ENCODE results near the gene YWHAG. TPM values are rescaled to one million over a fixed set of nuclear protein-coding genes. Genes with fewer than 3 reads are reported as not detected.
"Not testable (repeated sequence)": the region's sequence is repeated elsewhere in the genome, so short reads cannot be mapped to it uniquely, and the experiment has no call there.

Gene YWHAG
- total RNA-seq, 2 experiments from 2014 or later, result 127 TPM

GRCh38 chr7:76327610-76328009 is 31.2 kb downstream of the YWHAG start:
- Mint-ChIP-seq H3K4me3 (no peak overlapping the region), H3K9me3 (no peaks in the 10 kb centered on the region), H3K36me3 (peaks cover 44% of the 10 kb centered on the region), H3K4me1 (ENCODE audit: low read depth) (peaks cover 17% of the 10 kb centered on the region), H3K27me3 (no peaks in the 10 kb centered on the region), H3K27ac (no peak overlapping the region)
- ChIA-PET CTCF (interaction anchor here (1.2 to 1.9 kb wide), 2 partner anchors 14 to 36 kb away, joined by 4 to 11 read pairs; no protein-coding TSS in a partner anchor), POLR2A (interaction anchor here (1.5 kb wide), 1 partner anchor 9 kb away, joined by 4 read pairs; no protein-coding TSS in a partner anchor)
- intact Hi-C loops (cut with micrococcal nuclease), result no loop called here
- DNase-seq, result no peak

DNA sequence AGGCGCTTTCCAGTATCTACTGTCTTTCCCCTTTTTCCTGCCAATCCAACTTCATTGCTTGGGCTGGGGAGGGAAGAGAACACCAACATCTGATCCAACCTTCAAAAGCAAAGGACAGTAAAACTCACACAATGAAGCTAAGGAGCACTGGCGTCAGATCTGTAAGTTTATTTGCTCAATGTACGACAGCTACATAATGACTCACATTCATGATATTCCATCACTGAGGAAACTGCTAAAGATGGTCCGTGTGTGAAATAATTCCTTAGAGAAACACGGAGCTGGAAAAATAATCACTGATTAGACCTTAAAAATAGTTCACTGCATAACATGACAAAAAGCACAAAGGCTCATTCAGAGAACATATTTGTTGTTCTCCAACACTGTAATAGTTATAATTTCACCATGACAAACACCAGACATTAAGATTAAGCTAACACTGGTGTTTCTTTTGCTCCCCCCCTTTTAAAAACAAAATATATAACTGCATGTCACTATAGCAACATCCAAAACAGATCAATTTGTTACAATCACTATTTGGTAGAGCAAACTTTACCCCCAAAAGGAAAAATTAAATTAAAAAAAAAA is 32.1 kb downstream of the YWHAG start:
- Mint-ChIP-seq H3K27ac (no peak overlapping the region), H3K36me3 (peaks cover 39% of the 10 kb centered on the region)
- CTCF ChIA-PET, result interaction anchor here (0.7 to 1.9 kb wide), 2 partner anchors 8 to 13 kb away, joined by 3 to 11 read pairs; no protein-coding TSS in a partner anchor

GRCh38 chr7:76325811-76326210 is 33.0 kb downstream of the YWHAG start:
- ChIA-PET CTCF (interaction anchor here (2.2 kb wide), 1 partner anchor 11 kb away, joined by 8 read pairs; no protein-coding TSS in a partner anchor), POLR2A (no interaction called here)
- Mint-ChIP-seq H3K36me3 (peaks cover 39% of the 10 kb centered on the region), H3K4me3 (no peak overlapping the region), H3K9me3 (no peaks in the 10 kb centered on the region), H3K27ac (no peak overlapping the region), H3K4me1 (ENCODE audit: low read depth) (peaks cover 17% of the 10 kb centered on the region), H3K27me3 (no peaks in the 10 kb centered on the region)
- no peak for DNase-seq
- intact Hi-C loops (cut with micrococcal nuclease), result no loop called here

More for the DNA sequence above, 32.1 kb downstream of the YWHAG start:
- no peaks in the 10 kb centered on the region for H3K27me3 Mint-ChIP-seq
- no peak overlapping the region for H3K4me3 Mint-ChIP-seq
- peaks cover 17% of the 10 kb centered on the region for H3K4me1 Mint-ChIP-seq (ENCODE audit: low read depth)
- DNase-seq, result no peak
- H3K9me3 Mint-ChIP-seq, result no peaks in the 10 kb centered on the region
- POLR2A ChIA-PET, result interaction anchor here (1.5 kb wide), 1 partner anchor 8 kb away, joined by 4 read pairs; no protein-coding TSS in a partner anchor
- intact Hi-C loops (cut with micrococcal nuclease), result no loop called here

DNA sequence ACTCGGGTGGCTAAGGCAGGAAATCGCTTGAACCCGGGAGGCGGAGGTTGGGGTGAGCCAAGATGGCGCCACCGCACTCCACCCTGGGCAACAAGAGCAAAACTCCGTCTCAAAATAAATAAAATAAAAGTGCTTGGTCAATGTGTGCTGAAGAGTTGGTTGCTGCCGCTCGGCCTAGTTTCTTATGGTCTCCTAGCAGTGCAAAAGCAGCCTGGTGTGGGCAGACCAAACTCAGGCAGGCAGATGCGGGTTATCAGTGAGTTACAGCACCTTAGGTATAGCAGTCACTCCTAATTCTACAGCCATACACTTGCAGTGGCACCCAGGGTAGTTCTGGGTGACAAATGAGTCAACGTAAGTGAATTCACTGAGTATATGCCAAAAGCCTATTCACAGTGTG is 33.7 kb downstream of the YWHAG start:
- no peak for DNase-seq
- no peak overlapping the region for H3K27ac Mint-ChIP-seq
- intact Hi-C loops (cut with micrococcal nuclease), result no loop called here
- no peaks in the 10 kb centered on the region for H3K9me3 Mint-ChIP-seq
- no peak overlapping the region for H3K4me3 Mint-ChIP-seq
- ChIA-PET POLR2A (no interaction called here), CTCF (interaction anchor here (2.2 kb wide), 1 partner anchor 11 kb away, joined by 8 read pairs; no protein-coding TSS in a partner anchor)
- H3K27me3 Mint-ChIP-seq, result no peaks in the 10 kb centered on the region
- H3K4me1 Mint-ChIP-seq (ENCODE audit: low read depth), result peaks cover 16% of the 10 kb centered on the region
- peaks cover 38% of the 10 kb centered on the region for H3K36me3 Mint-ChIP-seq

GRCh38 chr7:76318488-76319353 is 40.1 kb downstream of the YWHAG start:
- no peaks in the 10 kb centered on the region for H3K9me3 Mint-ChIP-seq
- H3K4me3 Mint-ChIP-seq, result peak overlapping the region; percentile 76
- intact Hi-C loops (cut with micrococcal nuclease), result loop anchor here (1.0 to 5.0 kb wide), 10 partner anchors 15 to 440 kb away; partner anchors contain the start of genes MDH2, POR and RHBDD2
- ChIA-PET POLR2A (interaction anchor here (0.9 to 4.3 kb wide), 12 partner anchors 9 to 271 kb away, joined by 3 to 44 read pairs (median 4); partner anchors contain the start of genes HSPB1, MDH2, STYXL1 and YWHAG), CTCF (interaction anchor here (0.6 to 11.5 kb wide), 9 partner anchors 8 to 144 kb away, joined by 3 to 152 read pairs (median 4); partner anchors contain the start of gene YWHAG)
- no peaks in the 10 kb centered on the region for H3K27me3 Mint-ChIP-seq
- peaks cover 25% of the 10 kb centered on the region for H3K4me1 Mint-ChIP-seq (ENCODE audit: low read depth)
- peak overlapping the region; percentile 90 for H3K27ac Mint-ChIP-seq
- peak; percentile 88 for DNase-seq
- H3K36me3 Mint-ChIP-seq, result peaks cover 3% of the 10 kb centered on the region

GRCh38 chr7:76317782-76318487 is 40.9 kb downstream of the YWHAG start:
- peak overlapping the region; percentile 76 for H3K4me3 Mint-ChIP-seq
- H3K9me3 Mint-ChIP-seq, result no peaks in the 10 kb centered on the region
- CTCF ChIA-PET, result interaction anchor here (0.6 to 11.5 kb wide), 8 partner anchors 8 to 151 kb away, joined by 3 to 152 read pairs (median 4); no protein-coding TSS in a partner anchor
- no peaks in the 10 kb centered on the region for H3K27me3 Mint-ChIP-seq
- intact Hi-C loops (cut with micrococcal nuclease), result loop anchor here (1.0 to 5.0 kb wide), 10 partner anchors 15 to 439 kb away; partner anchors contain the start of genes MDH2, POR and RHBDD2
- peaks cover 3% of the 10 kb centered on the region for H3K36me3 Mint-ChIP-seq
- POLR2A ChIA-PET, result interaction anchor here (0.6 to 4.3 kb wide), 13 partner anchors 10 to 270 kb away, joined by 3 to 44 read pairs (median 4); partner anchors contain the start of genes HSPB1, MDH2, STYXL1 and YWHAG
- H3K27ac Mint-ChIP-seq, result peak overlapping the region; percentile 90
- DNase-seq, result peak; percentile 98
- H3K4me1 Mint-ChIP-seq (ENCODE audit: low read depth), result peaks cover 25% of the 10 kb centered on the region

DNA sequence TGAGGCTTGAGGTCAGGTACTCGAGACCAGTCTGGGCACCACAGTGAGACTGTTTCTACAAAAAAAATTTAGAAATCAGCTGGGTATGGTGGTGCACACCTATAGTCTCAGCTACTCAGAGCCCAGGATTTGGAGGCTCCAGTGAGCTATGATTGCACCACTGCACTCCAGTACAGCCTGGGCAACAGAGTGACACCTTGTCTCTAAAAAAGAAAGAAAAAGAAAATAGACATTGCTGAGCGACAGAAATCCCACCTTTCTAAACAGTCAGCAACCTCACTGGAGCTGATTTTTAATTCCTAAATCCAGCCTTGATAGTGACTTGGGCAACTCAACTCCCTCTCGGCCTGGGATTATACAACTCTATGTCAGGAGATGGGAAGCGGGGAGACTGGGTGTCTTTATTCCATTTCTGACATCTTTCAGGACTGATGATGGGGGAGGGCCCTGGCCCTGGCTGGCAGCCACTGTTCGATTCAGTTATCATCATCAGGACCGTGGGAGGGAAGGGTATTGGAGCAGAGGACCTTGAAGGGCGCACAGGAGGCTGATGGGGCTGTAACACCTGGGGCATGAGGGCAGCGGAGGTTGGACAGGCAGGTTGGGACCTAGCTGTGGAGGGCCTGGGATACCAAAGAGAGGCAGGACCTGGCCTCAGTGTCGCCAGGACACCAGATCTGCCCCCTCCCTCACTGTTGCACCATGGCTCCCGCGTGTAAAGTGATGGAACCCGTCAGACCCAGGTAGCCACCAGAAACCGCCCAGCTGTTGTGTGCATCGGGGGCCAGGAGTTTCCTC is 41.6 kb downstream of the YWHAG start:
- Mint-ChIP-seq H3K9me3 (no peaks in the 10 kb centered on the region), H3K36me3 (peaks cover 3% of the 10 kb centered on the region), H3K4me1 (ENCODE audit: low read depth) (peaks cover 25% of the 10 kb centered on the region), H3K27me3 (no peaks in the 10 kb centered on the region), H3K4me3 (peak overlapping the region; percentile 76), H3K27ac (peak overlapping the region; percentile 90)
- no peak for DNase-seq
- intact Hi-C loops (cut with micrococcal nuclease), result loop anchor here (5.0 kb wide), 2 partner anchors 35 to 230 kb away; no protein-coding TSS in a partner anchor
- POLR2A ChIA-PET, result interaction anchor here (0.6 to 4.3 kb wide), 8 partner anchors 14 to 269 kb away, joined by 3 to 44 read pairs (median 6); partner anchors contain the start of genes HSPB1, MDH2, STYXL1 and YWHAG
- CTCF ChIA-PET, result interaction anchor here (0.8 to 11.5 kb wide), 9 partner anchors 8 to 150 kb away, joined by 3 to 152 read pairs (median 4); no protein-coding TSS in a partner anchor

DNA sequence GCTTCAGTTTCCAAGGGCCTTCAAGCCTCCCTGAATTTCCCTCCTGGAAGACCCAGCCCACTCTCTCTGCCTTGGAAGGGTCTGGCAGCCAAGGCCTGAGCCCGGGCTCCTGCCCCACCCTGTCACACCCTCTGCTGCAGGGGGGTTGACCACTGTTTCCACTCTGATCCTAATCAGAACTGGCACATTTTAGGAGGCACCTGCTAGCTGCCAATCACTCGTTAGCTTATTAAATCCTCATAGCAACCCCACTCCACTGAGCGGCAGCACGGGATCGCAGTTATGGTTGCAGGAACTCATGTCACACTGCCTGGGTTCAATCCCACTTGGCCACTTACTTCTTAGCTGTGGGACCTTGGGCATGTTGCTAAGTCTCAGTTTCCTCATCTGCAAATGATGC is 43.4 kb downstream of the YWHAG start:
- Mint-ChIP-seq H3K4me1 (ENCODE audit: low read depth) (peaks cover 25% of the 10 kb centered on the region), H3K4me3 (no peak overlapping the region), H3K36me3 (peaks cover 3% of the 10 kb centered on the region), H3K9me3 (no peaks in the 10 kb centered on the region), H3K27ac (no peak overlapping the region), H3K27me3 (no peaks in the 10 kb centered on the region)
- intact Hi-C loops (cut with micrococcal nuclease), result loop anchor here (5.0 kb wide), 2 partner anchors 33 to 232 kb away; no protein-coding TSS in a partner anchor
- DNase-seq, result no peak
- ChIA-PET CTCF (interaction anchor here (1.0 to 11.5 kb wide), 5 partner anchors 20 to 148 kb away, joined by 4 to 152 read pairs (median 25); no protein-coding TSS in a partner anchor), POLR2A (interaction anchor here (0.7 kb wide), 1 partner anchor 50 kb away, joined by 3 read pairs; no protein-coding TSS in a partner anchor)

GRCh38 chr7:76314740-76315139 is 44.1 kb downstream of the YWHAG start:
- not testable (repeated sequence) for H3K9me3 Mint-ChIP-seq, H3K27me3 Mint-ChIP-seq, H3K36me3 Mint-ChIP-seq, H3K4me3 Mint-ChIP-seq, H3K27ac Mint-ChIP-seq, DNase-seq
- peaks cover 21% of the 10 kb centered on the region for H3K4me1 Mint-ChIP-seq (ENCODE audit: low read depth)
- intact Hi-C loops (cut with micrococcal nuclease), result loop anchor here (1.0 to 5.0 kb wide), 7 partner anchors 11 to 233 kb away; no protein-coding TSS in a partner anchor
- CTCF ChIA-PET, result interaction anchor here (1.0 to 11.5 kb wide), 21 partner anchors 10 to 448 kb away, joined by 3 to 152 read pairs (median 6); partner anchors contain the start of genes HSPB1, MDH2 and STYXL1
- POLR2A ChIA-PET, result interaction anchor here (1.0 kb wide), 1 partner anchor 23 kb away, joined by 3 read pairs; no protein-coding TSS in a partner anchor

- Mint-ChIP-seq H3K4me1 (ENCODE audit: low read depth) (peaks cover 17% of the 10 kb centered on the region), H3K27me3 (no peaks in the 10 kb centered on the region), H3K27ac (peak overlapping the region; percentile 62), H3K4me3 (no peak overlapping the region), H3K36me3 (no peaks in the 10 kb centered on the region), H3K9me3 (no peaks in the 10 kb centered on the region)
- ChIA-PET CTCF (interaction anchor here (0.6 to 11.5 kb wide), 36 partner anchors 9 to 447 kb away, joined by 3 to 152 read pairs (median 4); partner anchors contain the start of genes HSPB1, MDH2 and STYXL1), POLR2A (interaction anchor here (1.0 kb wide), 1 partner anchor 23 kb away, joined by 3 read pairs; no protein-coding TSS in a partner anchor)
- peak; percentile 98 for DNase-seq
- intact Hi-C loops (cut with micrococcal nuclease), result loop anchor here (1.0 kb wide), 5 partner anchors 11 to 136 kb away; no protein-coding TSS in a partner anchor
These were observed 44.6 kb downstream of the YWHAG start for GRCh38 chr7:76314042-76314721.
